Measurements from ENCODE around the gene BSDC1.

GRCh38 chr1:32333251-32333963 is 60.8 kb downstream of the BSDC1 start:
- TF ChIP-seq CTCF (conservative IDR thresholded peaks at IDR 0.05; ENCODE audit: low read depth in 2 of 2) (no peak), EZH2 (IDR thresholded peaks at IDR 0.05; ENCODE audit: low read depth, unreplicated experiment) (no peak), REST (IDR thresholded peaks at IDR 0.05; ENCODE audit: unreplicated experiment) (no peak), CREB1 (CRISPR knock-in tag; IDR thresholded peaks at IDR 0.05; ENCODE audit: low read depth) (no peak), POLR2AphosphoS5 (IDR thresholded peaks at IDR 0.05; ENCODE audit: low read depth) (peak; percentile 3; the same call in 1 of the 2 replicates), EZH2phosphoT487 (IDR thresholded peaks at IDR 0.05; ENCODE audit: unreplicated experiment) (no peak)

Measured in GM23338 (cell line).